Measurements from ENCODE around the gene GPR12. TPM values are rescaled to one million over a fixed set of nuclear protein-coding genes. Genes with fewer than 3 reads are reported as not detected.

GPR12 gene
- total and polyA plus RNA-seq, 10 of the 15 experiments (the other 5 are each of a cell fraction or from before 2014, with no cell fraction given) = not detected

- 7% methylated on average over 17 of the region's 18 CpGs for WGBS (ENCODE audit: insufficient coverage, insufficient replicate concordance, low lambda C conversion rate, missing lambda C conversion rate)
- H3K4me1 ChIP-seq (ENCODE audit: control insufficient read depth, insufficient read depth, low read length) = no peaks in the 10 kb centered on the region
- H3K9ac ChIP-seq (ENCODE audit: control insufficient read depth, insufficient read depth, low read length) = no peak overlapping the region
- H3K36me3 ChIP-seq (ENCODE audit: control insufficient read depth in 2 of 2, insufficient read depth in 2 of 2, low read length in 1 of 2) = no peaks in the 10 kb centered on the region
- H3K79me2 ChIP-seq (ENCODE audit: control insufficient read depth, insufficient read depth, low read length) = no peaks in the 10 kb centered on the region
- TF ChIP-seq HDAC6 (IDR thresholded peaks at IDR 0.05; ENCODE audit: unreplicated experiment) (no peak), MTA2 (IDR thresholded peaks at IDR 0.05; ENCODE audit: low read depth) (no peak), IRF4 (IDR thresholded peaks at IDR 0.05; ENCODE audit: low read depth, low read length) (no peak), ZNF687 (IDR thresholded peaks at IDR 0.05) (no peak), RUNX3 (IDR thresholded peaks at IDR 0.05; ENCODE audit: low read length) (no peak), E4F1 (IDR thresholded peaks at IDR 0.05; ENCODE audit: borderline replicate concordance, partially characterized antibody) (no peak)
- no TSS peak for BruUV-seq (replicated peaks)
- DNase-seq (ENCODE audit: low read depth, low spot score) = no peak
- RAD21 ChIA-PET (ENCODE audit: unreplicated experiment) = no interaction called here
- H4K20me1 ChIP-seq (ENCODE audit: control insufficient read depth, insufficient read depth) = no peaks in the 10 kb centered on the region
- intact Hi-C loops (cut with micrococcal nuclease; ENCODE audit: unreplicated experiment) (no loop called here), in situ Hi-C loops (cut with MboI) (no loop called here)
- POLR2A ChIA-PET = no interaction called here
- 0 out of 2 replicates have a peak overlapping the region, but pooled peaks have one; percentile 32 for H3K4me3 ChIP-seq
- FAIRE-seq = no peak
- H3K27ac ChIP-seq (ENCODE audit: control insufficient read depth, insufficient read depth) = no peak overlapping the region
- H3K4me2 ChIP-seq (ENCODE audit: control insufficient read depth, insufficient read depth) = peak overlapping the region; percentile 21; the same call in 1 of the 2 replicates
- CTCF ChIA-PET = interaction anchor here (0.5 kb wide), 1 partner anchor 315 kb away, joined by 3 read pairs; no protein-coding TSS in a partner anchor
- no peaks in the 10 kb centered on the region; the same call in 2 of the 3 replicates for H3K9me3 ChIP-seq (replicated peaks; ENCODE audit: control insufficient read depth, insufficient read depth, low read length)
- H2AFZ ChIP-seq (ENCODE audit: control insufficient read depth, low read depth, low read length) = peak overlapping the region; percentile 21; the same call in 1 of the 2 replicates
- no peaks in the 10 kb centered on the region; a peak in 1 of 4 replicates for H3K27me3 ChIP-seq (replicated peaks in 1 of 2; ENCODE audit: control insufficient read depth in 2 of 2, insufficient read depth in 2 of 2, low read length in 1 of 2)
- SMC1A ChIA-PET (ENCODE audit: uncharacterized antibody, unreplicated experiment) = no interaction called here
- ATAC-seq = peak; percentile 56
Measured at GRCh38 chr13:26784704-26785639, 24.4 kb upstream of the GPR12 start.

All from GM12878 (cell line).